Measurements from ENCODE around the gene ORC1.

DNA sequence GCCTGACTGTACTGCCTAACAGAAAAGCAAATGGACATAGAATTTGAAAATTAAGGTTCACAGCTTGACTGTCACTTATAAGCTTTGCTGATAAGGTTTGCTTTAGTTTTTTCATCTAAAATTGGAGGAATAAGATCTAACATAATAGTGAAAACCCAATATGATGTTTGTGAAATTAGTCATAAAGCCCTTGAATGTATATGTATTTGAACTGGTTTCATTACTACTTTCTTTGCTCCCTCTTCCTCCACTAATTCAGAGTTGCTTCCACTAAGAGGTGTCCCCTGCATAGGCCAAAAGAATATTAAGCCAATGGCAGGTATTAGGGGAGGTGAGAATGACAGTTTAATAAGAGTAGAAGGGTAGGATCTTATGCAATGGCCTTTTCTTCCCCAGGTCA, 10.7 kb upstream of the ORC1 start:
- TF ChIP-seq CTCF (IDR thresholded peaks at IDR 0.05) (no peak), POLR2AphosphoS5 (IDR thresholded peaks at IDR 0.05) (no peak), POLR2A (IDR thresholded peaks at IDR 0.05) (no peak), EP300 (IDR thresholded peaks at IDR 0.05) (no peak)

All from suprapubic skin (tissue), 4 donors.